SK-N-MC (cell line): ENCODE data around the gene KCNF1.

Experiments used
- DNase-seq: peaks from one replicate; pipeline ENCODE4 v3.0.0-alpha.2; 2011; ENCODE audit warnings: low read depth, low spot score
- H3K27ac ChIP-seq: fragments of 200-600 bp; sonication (generic); 2 replicates; pipeline ENCODE4 v1.5.1; 2016; ENCODE audit warnings: mixed run types
- H3K36me3 ChIP-seq: fragments of 200-600 bp; sonication (generic); 2 replicates; pipeline ENCODE4 v1.6.1; 2017; ENCODE audit warnings: antibody characterized with exemption, low read length, mixed read lengths; ENCODE audit not compliant: insufficient read depth
- H3K4me3 ChIP-seq: fragments of 200-600 bp; sonication (generic); 2 replicates; pipeline ENCODE4 v1.5.1; 2016
- H3K9ac ChIP-seq: fragments of 200-600 bp; sonication (generic); 2 replicates; pipeline ENCODE4 v1.8.0; 2017; ENCODE audit warnings: mixed run types, mixed read lengths; ENCODE audit not compliant: insufficient read length
- H3K9me3 ChIP-seq: fragments of 200-600 bp; sonication (generic); 2 replicates; pipeline ENCODE4 v1.6.1; 2017; ENCODE audit warnings: low read depth, mild to moderate bottlenecking, antibody characterized with exemption, low read length, moderate library complexity, mixed read lengths
- EZH2 ChIP-seq: fragments of 200-600 bp; sonication (generic); IDR thresholded peaks from one replicate; pipeline ENCODE4 v1.6.1; 2017; ENCODE audit warnings: antibody characterized with exemption
- FOXP2 ChIP-seq: optimal IDR thresholded peaks from 2 replicates; pipeline ENCODE3; 2011; ENCODE audit warnings: mild to moderate bottlenecking, moderate library complexity; ENCODE audit not compliant: insufficient read depth; ENCODE audit errors: extremely low read length, control extremely low read depth
- POLR2AphosphoS5 ChIP-seq: IDR thresholded peaks from 2 replicates; pipeline ENCODE4 v1.6.1; 2012; ENCODE audit warnings: mild to moderate bottlenecking, low read depth, low read length, borderline replicate concordance

KCNF1 gene

DNA sequence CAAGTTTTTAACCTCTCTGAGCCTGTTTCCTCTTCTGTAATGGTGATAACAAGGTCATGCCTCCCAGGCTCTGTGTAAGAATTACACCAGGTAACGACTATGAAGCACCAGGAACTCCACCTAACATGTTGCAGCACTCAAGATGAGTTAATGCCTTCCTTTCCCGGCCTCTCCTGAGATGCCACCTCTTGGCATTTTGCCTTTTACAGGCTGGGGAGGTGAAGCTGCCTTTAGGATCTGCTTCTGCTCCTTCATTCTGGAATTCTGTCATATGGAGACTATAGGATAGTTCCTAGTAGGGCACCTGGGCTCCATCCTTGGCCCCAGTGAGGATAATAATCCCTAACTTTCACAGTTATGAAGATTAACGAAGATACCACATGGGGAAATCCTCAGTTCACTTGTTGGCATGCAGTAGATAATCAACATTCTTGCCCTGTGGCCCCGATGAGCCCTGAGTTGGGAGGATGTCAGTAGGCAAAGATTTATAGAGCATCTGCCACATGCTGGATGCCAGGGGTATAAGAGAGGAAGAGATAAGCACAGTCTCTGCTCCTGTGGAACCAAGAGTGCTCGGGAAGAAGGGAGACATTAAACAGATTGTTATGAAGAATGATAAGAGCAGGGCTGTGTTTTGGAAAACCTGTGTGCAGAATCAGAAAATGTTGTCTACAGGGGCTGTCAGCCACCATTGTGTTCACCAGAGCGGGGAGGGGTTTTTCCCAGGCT, 43.9 kb upstream of the KCNF1 start:
- Histone ChIP-seq H3K36me3 (no peaks in the 10 kb centered on the region), H3K9me3 (no peaks in the 10 kb centered on the region), H3K4me3 (no peak overlapping the region), H3K9ac (no peak overlapping the region), H3K27ac (no peak overlapping the region)
- no peak for TF ChIP-seq POLR2AphosphoS5
- TF ChIP-seq EZH2: no peak
- TF ChIP-seq FOXP2: no peak
- no peak for DNase-seq

GRCh38 chr2:10868465-10869314, 43.0 kb upstream of the KCNF1 start:
- no peak overlapping the region for H3K27ac ChIP-seq
- no peaks in the 10 kb centered on the region for H3K9me3 ChIP-seq
- no peak for TF ChIP-seq FOXP2
- no peak for TF ChIP-seq EZH2
- H3K9ac ChIP-seq: no peak overlapping the region
- H3K4me3 ChIP-seq: no peak overlapping the region
- no peaks in the 10 kb centered on the region for H3K36me3 ChIP-seq
- no peak for DNase-seq

DNA sequence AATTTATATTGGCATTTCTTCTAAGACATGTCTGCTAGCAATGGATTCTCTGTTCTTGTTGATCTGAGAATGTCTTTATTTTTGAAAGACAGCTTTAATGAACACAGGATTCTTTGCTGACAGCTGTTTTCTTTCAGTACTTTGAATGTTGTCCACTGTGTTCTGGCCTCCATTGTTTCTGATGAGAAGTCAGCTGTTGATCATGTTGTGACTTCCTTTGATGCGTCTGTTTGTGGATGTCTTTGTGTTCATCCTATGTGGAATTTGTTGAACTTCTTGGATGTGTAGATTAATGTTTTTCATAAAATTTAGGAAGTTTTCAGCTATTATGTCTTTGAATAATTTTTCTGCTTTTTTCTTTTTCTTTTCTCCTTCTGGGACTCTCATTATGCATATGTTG, 39.8 kb upstream of the KCNF1 start:
- Histone ChIP-seq H3K9me3 (no peaks in the 10 kb centered on the region), H3K4me3 (no peak overlapping the region), H3K27ac (no peak overlapping the region), H3K9ac (no peak overlapping the region), H3K36me3 (no peaks in the 10 kb centered on the region)
- DNase-seq: no peak
- TF ChIP-seq FOXP2 (no peak), POLR2AphosphoS5 (no peak), EZH2 (no peak)

GRCh38 chr2:10873171-10873570, 38.6 kb upstream of the KCNF1 start:
- no peak for DNase-seq
- no peak overlapping the region for H3K27ac ChIP-seq
- no peak overlapping the region for H3K4me3 ChIP-seq
- no peak overlapping the region for H3K9ac ChIP-seq
- H3K36me3 ChIP-seq: no peaks in the 10 kb centered on the region
- H3K9me3 ChIP-seq: no peaks in the 10 kb centered on the region
- TF ChIP-seq EZH2 (no peak), POLR2AphosphoS5 (no peak), FOXP2 (no peak)

GRCh38 chr2:10873790-10874437, 37.8 kb upstream of the KCNF1 start:
- no peak overlapping the region for H3K27ac ChIP-seq
- no peak overlapping the region for H3K9ac ChIP-seq
- no peaks in the 10 kb centered on the region for H3K36me3 ChIP-seq
- TF ChIP-seq FOXP2 (no peak), POLR2AphosphoS5 (no peak), EZH2 (no peak)
- no peaks in the 10 kb centered on the region for H3K9me3 ChIP-seq
- no peak overlapping the region for H3K4me3 ChIP-seq
- no peak for DNase-seq

DNA sequence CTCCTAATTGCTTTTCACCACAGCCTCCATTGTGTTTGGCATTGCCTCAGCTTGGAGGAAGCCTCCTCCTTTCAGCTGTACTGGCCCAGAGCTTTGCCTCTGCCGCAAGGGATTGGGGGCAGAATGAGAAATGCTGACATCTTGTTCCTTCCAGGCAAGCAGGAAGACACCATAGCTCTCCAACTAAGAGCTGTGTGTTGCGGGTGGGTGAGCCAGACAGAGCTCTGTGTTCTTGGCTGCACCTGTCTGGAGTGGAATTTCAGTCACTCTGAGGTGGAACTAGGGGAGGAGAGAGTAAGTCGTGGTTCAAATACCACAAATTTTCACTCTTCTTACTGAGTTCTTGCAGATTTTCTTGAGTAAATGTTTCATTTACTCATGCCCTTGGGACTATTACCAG, 36.6 kb upstream of the KCNF1 start:
- Histone ChIP-seq H3K36me3 (no peaks in the 10 kb centered on the region), H3K9ac (no peak overlapping the region), H3K27ac (peak overlapping the region; percentile 1; the same call in 1 of the 2 replicates), H3K9me3 (no peaks in the 10 kb centered on the region), H3K4me3 (no peak overlapping the region)
- TF ChIP-seq FOXP2 (no peak), EZH2 (no peak), POLR2AphosphoS5 (no peak)
- DNase-seq: no peak

- Histone ChIP-seq H3K27ac (peak overlapping the region; percentile 55), H3K9ac (no peak overlapping the region), H3K4me3 (no peak overlapping the region), H3K9me3 (no peaks in the 10 kb centered on the region), H3K36me3 (no peaks in the 10 kb centered on the region)
- TF ChIP-seq POLR2AphosphoS5 (no peak; the same call in 1 of the 2 replicates), EZH2 (no peak), FOXP2 (no peak)
- peak; percentile 53 for DNase-seq
Measured at GRCh38 chr2:10876394-10876793, 35.3 kb upstream of the KCNF1 start.

GRCh38 chr2:10876963-10877362, 34.8 kb upstream of the KCNF1 start:
- no peak overlapping the region for H3K9ac ChIP-seq
- no peak overlapping the region for H3K4me3 ChIP-seq
- H3K27ac ChIP-seq: no peak overlapping the region
- no peaks in the 10 kb centered on the region for H3K9me3 ChIP-seq
- H3K36me3 ChIP-seq: no peaks in the 10 kb centered on the region
- TF ChIP-seq EZH2 (no peak), POLR2AphosphoS5 (no peak), FOXP2 (no peak)
- no peak for DNase-seq

DNA sequence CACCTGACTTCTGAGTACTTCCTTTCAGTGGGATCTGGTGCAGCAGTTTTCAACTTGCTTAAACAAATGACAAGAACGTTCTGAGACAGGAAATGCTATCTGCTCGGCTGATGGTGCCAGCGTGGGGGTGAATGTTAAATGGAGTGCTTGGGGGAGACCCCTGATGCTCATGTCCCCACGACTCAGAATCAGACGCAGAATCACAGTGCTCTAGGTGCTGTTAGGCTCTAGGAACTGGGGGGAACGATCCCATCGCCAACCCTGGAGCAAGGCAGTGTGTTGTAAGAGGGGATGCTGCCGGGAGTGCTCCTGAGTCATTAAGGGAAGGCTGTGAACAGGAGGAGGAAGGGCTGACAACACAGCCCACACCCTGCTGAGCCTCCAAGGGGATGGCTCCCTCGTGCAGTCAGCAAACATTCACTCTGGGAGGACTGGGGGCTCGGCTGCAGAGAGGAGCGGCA, 34.1 kb upstream of the KCNF1 start:
- Histone ChIP-seq H3K27ac (peak overlapping the region; percentile 14; the same call in 1 of the 2 replicates), H3K9me3 (no peaks in the 10 kb centered on the region), H3K9ac (no peak overlapping the region), H3K4me3 (peak overlapping the region; percentile 38), H3K36me3 (no peaks in the 10 kb centered on the region)
- TF ChIP-seq FOXP2: no peak
- TF ChIP-seq POLR2AphosphoS5: no peak
- no peak for TF ChIP-seq EZH2
- no peak for DNase-seq
